HG03565 (cell line): ENCODE measurements around the gene GPATCH2L.

ENCODE experiments used
- ATAC-seq: cut with Tn5 transposase; IDR thresholded peaks from one replicate; pipeline ENCODE4 v1.9.1; 2021; ENCODE audit warnings: mild to moderate bottlenecking, moderate library complexity; ENCODE audit not compliant: unreplicated experiment

The GPATCH2L gene

GRCh38 chr14:76135722-76136121 lies 16.0 kb upstream of the GPATCH2L start:
- no peak for ATAC-seq

- no peak for ATAC-seq
Measured at GRCh38 chr14:76136476-76137110, 15.1 kb upstream of the GPATCH2L start.

GRCh38 chr14:76138119-76138757 lies 13.5 kb upstream of the GPATCH2L start:
- ATAC-seq: no peak

- ATAC-seq: no peak
Measured at GRCh38 chr14:76138758-76139723, 12.7 kb upstream of the GPATCH2L start.

GRCh38 chr14:76143642-76144041 lies 8.1 kb upstream of the GPATCH2L start:
- no peak for ATAC-seq

- no peak for ATAC-seq
Measured at GRCh38 chr14:76146976-76147375, 4.7 kb upstream of the GPATCH2L start.

GRCh38 chr14:76149196-76149595 lies 2.5 kb upstream of the GPATCH2L start:
- no peak for ATAC-seq

GRCh38 chr14:76152333-76152681 lies 585 bp downstream of the GPATCH2L start:
- ATAC-seq: peak; percentile 63

GRCh38 chr14:76153919-76154318 lies 2.2 kb downstream of the GPATCH2L start:
- no peak for ATAC-seq

- ATAC-seq: no peak
Measured at GRCh38 chr14:76154539-76155126, 2.9 kb downstream of the GPATCH2L start.

- no peak for ATAC-seq
Measured at GRCh38 chr14:76163668-76164363, 12.1 kb downstream of the GPATCH2L start.

GRCh38 chr14:76168531-76168930 lies 16.8 kb downstream of the GPATCH2L start:
- ATAC-seq: no peak

- ATAC-seq: no peak
Measured at GRCh38 chr14:76169776-76170175, 18.1 kb downstream of the GPATCH2L start.

- no peak for ATAC-seq
Measured at GRCh38 chr14:76174982-76175381, 23.3 kb downstream of the GPATCH2L start.

- ATAC-seq: no peak
Measured at GRCh38 chr14:76175942-76176341, 24.2 kb downstream of the GPATCH2L start.

- ATAC-seq: no peak
Measured at GRCh38 chr14:76181546-76181945, 29.8 kb downstream of the GPATCH2L start.

GRCh38 chr14:76186308-76187027 lies 34.7 kb downstream of the GPATCH2L start:
- peak; percentile 61 for ATAC-seq

- ATAC-seq: no peak
Measured at GRCh38 chr14:76191297-76191696, 39.6 kb downstream of the GPATCH2L start.

- no peak for ATAC-seq
Measured at GRCh38 chr14:76193696-76194095, 42.0 kb downstream of the GPATCH2L start.

GRCh38 chr14:76194327-76194726 lies 42.6 kb downstream of the GPATCH2L start:
- peak; percentile 56 for ATAC-seq
